HG02943 (cell line): ENCODE measurements around the gene SLC25A3.
"Not testable (repeated sequence)": the region's sequence is repeated elsewhere in the genome, so short reads cannot be mapped to it uniquely, and the experiment has no call there.

ENCODE experiments used
- ATAC-seq: cut with Tn5 transposase; IDR thresholded peaks from one replicate; pipeline ENCODE4 v1.9.1; 2021; ENCODE audit warnings: mild to moderate bottlenecking, low read depth, moderate library complexity; ENCODE audit not compliant: unreplicated experiment

SLC25A3 gene

GRCh38 chr12:98593351-98594049, at the start of gene SLC25A3:
Gene SLC25A3 (plus strand): TSS chr12:98593686. CDS start chr12:98593979, 293 bp downstream.
- peak; percentile 98 for ATAC-seq

- ATAC-seq, result no peak
Measured at GRCh38 chr12:98543701-98544100, 49.8 kb upstream of the SLC25A3 start.

GRCh38 chr12:98544751-98545150, 48.7 kb upstream of the SLC25A3 start:
- no peak for ATAC-seq

DNA sequence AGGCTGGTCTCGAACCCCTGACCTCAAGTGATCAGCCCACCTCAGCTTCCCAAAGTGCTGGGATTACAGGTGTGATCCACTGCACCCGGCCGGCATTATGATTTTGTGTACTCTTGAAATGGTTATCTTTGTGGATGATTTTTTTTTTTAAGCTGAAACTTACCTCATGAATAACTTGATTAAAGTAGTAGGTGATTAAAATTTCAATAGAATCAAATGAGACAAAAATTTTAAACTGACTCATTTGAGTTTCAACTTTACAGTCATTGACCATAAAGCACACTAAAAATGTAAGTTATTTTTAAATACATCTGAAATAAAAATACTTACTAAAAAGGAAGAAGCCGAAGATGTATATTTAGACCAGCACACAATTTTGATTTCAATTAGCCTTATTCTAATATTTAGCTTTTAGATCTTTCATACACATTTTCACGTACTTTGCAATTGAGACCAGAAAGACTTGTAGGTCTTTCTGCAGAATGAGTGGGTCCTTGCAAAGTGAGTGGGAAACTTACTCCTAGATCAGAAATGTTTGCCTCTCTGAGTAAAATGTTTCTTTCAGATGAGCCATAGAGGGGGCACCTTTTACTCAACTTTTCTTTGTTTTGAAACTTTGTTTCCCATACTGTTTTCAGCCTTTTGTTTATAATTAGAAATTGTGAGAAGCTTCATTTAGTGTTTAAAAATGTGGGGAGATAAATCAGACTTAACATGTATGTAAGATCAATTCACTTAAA, 43.9 kb upstream of the SLC25A3 start:
- ATAC-seq, result no peak

GRCh38 chr12:98551787-98552186, 41.7 kb upstream of the SLC25A3 start:
- ATAC-seq, result no peak

GRCh38 chr12:98558097-98558496, 35.4 kb upstream of the SLC25A3 start:
- not testable (repeated sequence) for ATAC-seq

DNA sequence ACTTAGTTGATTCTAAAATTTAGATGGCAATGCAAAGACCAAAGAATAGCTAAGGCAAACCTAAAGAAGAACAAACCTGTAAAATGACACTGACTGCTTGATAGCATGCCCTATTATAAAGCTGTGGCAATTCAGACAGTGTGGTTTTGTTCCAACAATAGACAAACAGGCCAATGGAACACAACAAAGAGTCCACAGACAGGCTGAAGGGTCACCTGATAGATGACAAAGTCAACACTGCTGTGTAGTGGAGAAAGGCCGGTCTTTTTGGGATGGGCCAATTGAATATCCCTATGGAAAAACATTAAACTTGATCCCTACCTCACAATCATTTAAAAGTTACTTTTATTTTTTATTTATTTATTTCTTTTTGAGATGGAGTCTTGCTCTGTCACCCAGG, 33.8 kb upstream of the SLC25A3 start:
- no peak for ATAC-seq

GRCh38 chr12:98561846-98562245, 31.6 kb upstream of the SLC25A3 start:
- ATAC-seq, result no peak

DNA sequence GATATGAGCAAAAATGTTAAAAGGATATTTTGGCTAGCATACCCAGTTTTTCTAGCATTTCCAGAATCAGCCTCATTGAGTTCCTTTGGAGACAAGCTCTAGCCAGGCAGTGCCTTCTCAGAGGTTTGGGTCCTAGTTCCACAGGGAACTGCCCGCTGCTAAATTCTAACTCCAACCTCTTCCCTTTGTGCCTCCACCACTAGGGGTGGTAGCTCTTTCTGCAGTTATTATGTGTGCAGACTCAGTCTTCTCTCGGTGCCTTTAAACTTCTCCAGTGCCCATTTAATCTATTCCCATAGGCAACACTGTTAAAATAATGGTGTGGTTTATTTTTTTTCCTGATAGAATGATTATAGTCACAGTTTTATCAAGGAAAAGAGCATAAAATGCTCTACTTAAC, 21.5 kb upstream of the SLC25A3 start:
- no peak for ATAC-seq

DNA sequence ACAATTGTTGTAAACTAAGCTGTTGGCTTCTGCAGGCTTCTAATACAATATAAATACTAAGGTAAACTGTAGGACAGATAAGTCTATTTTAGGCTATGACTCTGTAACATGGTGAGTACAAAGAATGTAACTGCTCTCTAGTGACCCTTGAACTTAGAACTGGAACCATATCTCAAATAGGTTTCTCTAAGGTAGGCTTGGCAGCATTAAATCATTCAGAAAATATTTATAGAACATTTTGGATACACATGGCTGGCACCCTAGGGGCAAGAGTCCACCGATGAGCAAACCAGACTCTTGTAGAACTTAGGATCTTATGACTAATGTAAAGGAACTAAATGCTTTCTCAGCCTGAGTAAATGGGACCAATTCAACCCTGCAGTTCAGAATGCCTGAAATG, 19.4 kb upstream of the SLC25A3 start:
- no peak for ATAC-seq

DNA sequence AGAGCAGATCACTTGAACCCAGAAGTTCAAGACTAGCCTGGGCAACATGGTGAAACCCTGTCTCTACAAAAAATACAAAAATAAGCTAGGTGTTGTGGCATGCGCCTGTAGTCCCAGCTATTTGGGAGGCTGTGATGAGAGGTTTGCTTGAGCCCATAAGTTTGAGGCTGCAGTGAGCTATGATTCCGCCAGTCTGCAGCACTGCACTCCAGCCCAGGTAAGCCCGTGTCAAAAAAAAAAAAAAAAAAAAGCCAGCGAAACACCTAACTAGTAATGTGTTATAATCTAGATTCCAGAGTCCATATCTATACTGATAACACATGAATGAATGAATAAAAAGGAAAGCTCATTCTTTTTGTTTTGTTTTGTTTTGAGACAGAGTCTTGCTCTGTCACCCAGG, 18.5 kb upstream of the SLC25A3 start:
- no peak for ATAC-seq

DNA sequence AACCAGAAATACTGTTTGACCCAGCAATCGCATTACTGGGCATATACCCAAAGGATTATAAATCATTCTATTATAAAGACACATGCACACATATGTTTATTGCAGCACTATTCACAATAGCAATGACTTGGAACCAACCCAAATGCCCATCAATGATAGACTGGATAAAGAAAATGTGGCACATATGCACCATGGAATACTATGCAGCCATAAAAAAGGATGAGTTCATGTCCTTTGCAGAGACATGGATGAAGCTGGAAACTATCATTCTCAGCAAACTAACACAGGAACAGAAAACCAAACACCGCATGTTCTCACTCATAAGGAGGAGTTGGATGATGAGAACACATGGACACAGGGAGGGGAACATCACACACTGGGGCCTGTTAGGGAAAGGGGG, 16.7 kb upstream of the SLC25A3 start:
- ATAC-seq, result not testable (repeated sequence)

GRCh38 chr12:98578392-98578791, 15.1 kb upstream of the SLC25A3 start:
- ATAC-seq, result no peak

DNA sequence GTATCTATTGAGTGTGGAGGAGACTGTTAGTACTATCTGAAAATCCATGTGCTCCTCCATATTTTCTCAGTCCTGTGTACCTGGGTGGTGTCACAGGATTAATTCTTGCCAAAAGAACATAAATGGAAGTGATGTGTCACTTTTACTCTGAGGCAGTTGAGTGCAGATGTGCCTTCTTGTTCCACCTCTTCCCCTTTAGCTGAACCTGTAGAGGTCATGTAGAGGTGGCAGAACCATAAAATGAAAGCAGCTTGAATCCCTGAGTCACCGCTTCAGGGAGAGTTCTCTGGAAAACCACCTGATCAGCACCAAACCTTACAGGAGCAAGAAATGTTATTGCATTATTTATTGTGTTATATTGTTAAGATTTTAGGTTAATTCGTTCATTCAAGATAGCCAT, 14.7 kb upstream of the SLC25A3 start:
- no peak for ATAC-seq

DNA sequence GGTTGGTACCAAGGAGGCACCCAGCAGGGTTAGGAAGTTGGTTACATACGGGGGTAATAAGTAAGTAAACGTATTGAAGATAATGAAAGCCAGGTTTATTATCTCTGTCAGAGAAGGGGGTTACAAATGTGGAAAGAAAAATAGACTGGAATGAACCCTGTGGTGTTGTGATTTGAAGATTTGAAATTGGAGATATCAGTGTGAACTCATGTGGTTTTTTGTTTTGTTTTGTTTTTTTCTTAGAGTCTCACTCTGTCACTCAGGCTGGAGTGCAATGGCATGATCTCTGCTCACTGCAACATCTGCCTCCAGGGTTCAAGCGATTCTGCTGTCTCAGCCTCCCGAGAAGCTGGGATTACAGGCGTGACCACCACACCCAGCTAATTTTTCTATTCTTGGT, 14.1 kb upstream of the SLC25A3 start:
- no peak for ATAC-seq

DNA sequence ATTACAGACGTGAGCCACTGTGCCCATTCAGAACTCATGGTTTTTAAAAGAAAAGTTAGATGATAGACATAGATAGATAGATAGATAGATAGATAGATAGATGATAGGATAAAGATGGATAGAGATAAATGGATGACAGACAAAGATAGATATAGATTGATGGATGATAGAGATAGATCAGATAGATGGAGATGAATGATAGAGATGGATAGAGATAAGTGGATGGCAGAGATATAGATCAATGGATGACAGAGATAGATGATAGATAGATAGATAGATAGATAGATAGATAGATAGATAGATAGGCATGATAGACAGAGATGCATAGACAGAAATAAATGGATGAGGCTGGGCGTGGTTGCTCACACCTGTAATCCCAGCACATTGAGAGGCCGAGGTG, 13.7 kb upstream of the SLC25A3 start:
- no peak for ATAC-seq

DNA sequence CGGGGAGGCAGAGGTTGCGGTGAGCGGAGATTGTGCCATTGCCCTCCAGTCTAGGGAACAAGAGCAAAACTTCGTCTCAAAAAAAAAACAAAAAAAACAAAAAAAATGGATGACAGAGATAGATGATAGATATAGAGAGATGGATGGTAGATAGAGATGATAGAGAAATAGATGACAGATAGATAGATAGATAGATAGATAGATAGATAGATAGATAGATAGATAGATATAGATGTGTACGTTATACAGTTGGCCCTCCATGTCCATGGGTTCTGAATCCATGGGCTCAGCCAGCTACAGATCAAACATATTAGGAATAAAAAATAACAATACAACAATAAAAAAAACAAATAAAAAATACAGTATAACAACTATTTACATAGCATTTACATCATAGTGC, 12.8 kb upstream of the SLC25A3 start:
- ATAC-seq, result no peak

- ATAC-seq, result no peak
Measured at GRCh38 chr12:98581101-98581500, 12.4 kb upstream of the SLC25A3 start.

DNA sequence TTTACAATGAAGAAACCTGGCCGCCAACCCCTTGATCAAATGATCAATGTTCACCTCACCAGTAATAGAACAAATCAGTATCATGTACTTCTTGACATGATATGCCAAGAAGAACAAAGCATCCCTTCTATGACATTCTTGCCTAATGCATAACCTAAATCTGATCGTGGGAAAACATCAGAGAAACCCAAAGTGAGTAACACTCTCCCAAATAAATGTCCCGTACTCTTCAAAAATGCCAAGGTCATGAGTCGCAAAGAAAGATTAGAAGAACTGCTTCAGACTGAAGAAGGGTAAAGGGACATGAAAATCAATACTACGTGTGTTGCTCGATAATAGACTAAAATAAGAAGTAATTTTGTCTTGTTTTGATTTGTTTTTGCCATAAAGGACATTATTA, 11.4 kb upstream of the SLC25A3 start:
- no peak for ATAC-seq

- no peak for ATAC-seq
Measured at GRCh38 chr12:98587084-98587483, 6.4 kb upstream of the SLC25A3 start.

GRCh38 chr12:98591209-98591608, 2.3 kb upstream of the SLC25A3 start:
- no peak for ATAC-seq

- no peak for ATAC-seq
Measured at GRCh38 chr12:98592825-98593322, 612 bp upstream of the SLC25A3 start.
